Gastrocnemius medialis (tissue), 4 donors: ENCODE results near the gene KCNA10. TPM values are rescaled to one million over a fixed set of nuclear protein-coding genes. Genes with fewer than 3 reads are reported as not detected.

Experiments
- ATAC-seq, 2 donors: fragments of 150-250 bp; one replicate each; pipeline ENCODE4 v1.9.1; 2016
- DNase-seq, 2 donors: peaks; one replicate each; pipeline ENCODE4 v3.0.0-alpha.2; 2019
- H3K27ac ChIP-seq, 4 donors: fragments of 200-600 bp; sonication (generic); 1 replicate in 1 of 4; 2 replicates in 3 of 4; pipeline ENCODE4 v1.5.1; 2016 to 2018; ENCODE audit warnings: mild to moderate bottlenecking in 2 of 4, moderate library complexity in 1 of 4
- H3K27me3 ChIP-seq, 3 donors: fragments of 200-600 bp; sonication (generic) in 2 of 3; 1 replicate in 1 of 3; 2 replicates in 2 of 3; pipeline versions ENCODE4 v1.5.1 to v1.6.0; 2016 to 2019; ENCODE audit warnings: mild to moderate bottlenecking in 1 of 3, moderate library complexity in 1 of 3
- H3K36me3 ChIP-seq, 2 donors: fragments of 200-600 bp; sonication (generic) in 1 of 2; one replicate each; pipeline ENCODE4 v1.5.1; 2017 to 2018
- H3K4me1 ChIP-seq, 2 donors: fragments of 200-600 bp; sonication (generic) in 1 of 2; one replicate each; pipeline ENCODE4 v1.5.1; 2016 to 2017; ENCODE audit warnings: mild to moderate bottlenecking in 2 of 2
- H3K4me3 ChIP-seq, 4 donors: fragments of 200-600 bp; sonication (generic) in 3 of 4; 1 replicate in 1 of 4; 2 replicates in 3 of 4; pipeline ENCODE4 v1.5.1; 2016 to 2019; ENCODE audit warnings: mild to moderate bottlenecking in 2 of 4
- H3K9me3 ChIP-seq, 3 donors: fragments of 200-600 bp; sonication (generic) in 2 of 3; 1 replicate in 1 of 3; 2 replicates in 2 of 3; pipeline ENCODE4 v1.5.1; 2016 to 2019
- POLR2A ChIP-seq, 2 donors: fragments of 450-650 bp; IDR thresholded peaks; one replicate each; pipeline ENCODE4 v1.6.1; 2017; ENCODE audit warnings: antibody characterized with exemption in 2 of 2, mild to moderate bottlenecking in 2 of 2, moderate library complexity in 2 of 2
- in situ Hi-C, 4 donors: fragments of 200-750 bp; cut with MboI; loops; one replicate each; pipeline versions ENCODE4 v1.15.0 to v1.8.0; 2017; ENCODE audit warnings: low sequenced_read_pairs in 4 of 4
- intact Hi-C: fragments of 100-400 bp; cut with DNase I; formaldehyde crosslinking; loops from one replicate; pipeline ENCODE4 v1.15.1; 2023; ENCODE audit warnings: low total_unique reads
- total RNA-seq, 4 donors: library from RNA; depleted of rRNA; stranded (reverse); fragments of >200 nt; gene quantifications; one replicate each; pipeline versions ENCODE4 v1.1.0 to v1.2.3, GENCODE V29; 2016
- TF ChIP-seq, protein P1 (sequence below), 5 experiments: fragments of 450-650 bp in 3 of 5; fragments of 200-600 bp in 2 of 5; sonication (generic) in 2 of 5; IDR thresholded peaks in 4 of 5; conservative IDR thresholded peaks in 1 of 5; 1 replicate in 4 of 5; 2 replicates in 1 of 5; pipeline ENCODE4 v1.5.1; 2016 to 2019; ENCODE audit warnings: antibody characterized with exemption in 5 of 5, mild to moderate bottlenecking in 3 of 5, moderate library complexity in 3 of 5

Gene KCNA10
- total RNA-seq, 4 donors from 2014 or later, result not detected

DNA sequence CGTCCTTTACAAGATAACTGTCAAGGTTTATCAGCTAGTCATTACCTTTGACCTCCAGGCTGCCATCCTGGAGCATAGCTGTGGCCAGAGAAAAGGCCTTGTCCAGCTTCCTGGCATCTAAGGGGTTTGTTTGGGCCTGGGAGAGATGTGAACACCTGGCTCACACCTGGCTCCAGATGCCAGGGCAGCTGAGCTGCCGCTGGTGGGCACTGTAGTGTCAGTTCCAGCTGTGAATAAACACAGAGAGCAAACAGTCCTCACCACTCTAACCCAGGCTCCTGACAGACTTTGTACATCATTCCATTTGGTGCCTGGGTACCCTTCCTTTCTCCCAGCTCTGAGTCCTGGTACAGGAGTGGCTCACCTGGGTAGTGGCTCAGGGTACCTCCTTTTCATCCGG lies 14.3 kb upstream of the KCNA10 start:
- no peaks in the 10 kb centered on the region for H3K36me3 ChIP-seq
- H3K27ac ChIP-seq, result no peak overlapping the region
- in situ Hi-C loops, result no loop called here
- peaks cover 0 to 4% (median 0%) of the 10 kb centered on the region in 3 donors for H3K27me3 ChIP-seq
- H3K4me1 ChIP-seq, result no peaks in the 10 kb centered on the region
- H3K9me3 ChIP-seq, result no peaks in the 10 kb centered on the region
- H3K4me3 ChIP-seq, result no peak overlapping the region
- ATAC-seq, result no peak
- intact Hi-C loops, result no loop called here
- TF ChIP-seq, protein P1, sequence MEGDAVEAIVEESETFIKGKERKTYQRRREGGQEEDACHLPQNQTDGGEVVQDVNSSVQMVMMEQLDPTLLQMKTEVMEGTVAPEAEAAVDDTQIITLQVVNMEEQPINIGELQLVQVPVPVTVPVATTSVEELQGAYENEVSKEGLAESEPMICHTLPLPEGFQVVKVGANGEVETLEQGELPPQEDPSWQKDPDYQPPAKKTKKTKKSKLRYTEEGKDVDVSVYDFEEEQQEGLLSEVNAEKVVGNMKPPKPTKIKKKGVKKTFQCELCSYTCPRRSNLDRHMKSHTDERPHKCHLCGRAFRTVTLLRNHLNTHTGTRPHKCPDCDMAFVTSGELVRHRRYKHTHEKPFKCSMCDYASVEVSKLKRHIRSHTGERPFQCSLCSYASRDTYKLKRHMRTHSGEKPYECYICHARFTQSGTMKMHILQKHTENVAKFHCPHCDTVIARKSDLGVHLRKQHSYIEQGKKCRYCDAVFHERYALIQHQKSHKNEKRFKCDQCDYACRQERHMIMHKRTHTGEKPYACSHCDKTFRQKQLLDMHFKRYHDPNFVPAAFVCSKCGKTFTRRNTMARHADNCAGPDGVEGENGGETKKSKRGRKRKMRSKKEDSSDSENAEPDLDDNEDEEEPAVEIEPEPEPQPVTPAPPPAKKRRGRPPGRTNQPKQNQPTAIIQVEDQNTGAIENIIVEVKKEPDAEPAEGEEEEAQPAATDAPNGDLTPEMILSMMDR (IDR thresholded peaks at IDR 0.05 in 4 of 5, conservative IDR thresholded peaks at IDR 0.05 in 1 of 5), result no peak
- no peak for TF ChIP-seq POLR2A (IDR thresholded peaks at IDR 0.05)
- no peak for DNase-seq

DNA sequence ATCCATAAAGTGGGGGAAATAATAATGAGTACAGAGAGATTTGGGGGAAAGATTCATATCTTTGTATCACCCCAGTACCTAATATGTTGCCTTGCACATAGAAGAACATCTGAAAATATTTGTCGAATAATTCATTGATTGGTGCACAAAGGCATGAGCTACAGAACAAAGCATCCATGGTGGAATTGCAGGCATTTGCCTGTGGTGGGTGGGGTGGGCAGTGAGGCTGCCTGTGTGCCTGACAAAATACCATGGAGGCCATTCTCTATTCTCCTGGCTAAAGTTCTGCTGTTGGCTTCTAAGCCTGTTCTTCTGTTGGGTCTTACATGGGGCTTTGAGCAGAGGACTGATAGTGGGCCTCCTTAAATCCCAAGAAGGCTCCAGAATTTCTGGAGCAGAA lies 10.0 kb upstream of the KCNA10 start:
- in situ Hi-C loops (no loop called here), intact Hi-C loops (no loop called here)
- Histone ChIP-seq H3K27me3 (peaks cover 0 to 14% (median 0%) of the 10 kb centered on the region in 3 donors), H3K4me1 (peaks cover 0 to 3% of the 10 kb centered on the region in 2 donors), H3K27ac (no peak overlapping the region), H3K9me3 (no peaks in the 10 kb centered on the region), H3K4me3 (no peak overlapping the region), H3K36me3 (no peaks in the 10 kb centered on the region)
- ATAC-seq (no peak), DNase-seq (no peak)
- no peak for TF ChIP-seq POLR2A (IDR thresholded peaks at IDR 0.05)
- TF ChIP-seq, protein P1 (IDR thresholded peaks at IDR 0.05 in 4 of 5, conservative IDR thresholded peaks at IDR 0.05 in 1 of 5), result no peak

DNA sequence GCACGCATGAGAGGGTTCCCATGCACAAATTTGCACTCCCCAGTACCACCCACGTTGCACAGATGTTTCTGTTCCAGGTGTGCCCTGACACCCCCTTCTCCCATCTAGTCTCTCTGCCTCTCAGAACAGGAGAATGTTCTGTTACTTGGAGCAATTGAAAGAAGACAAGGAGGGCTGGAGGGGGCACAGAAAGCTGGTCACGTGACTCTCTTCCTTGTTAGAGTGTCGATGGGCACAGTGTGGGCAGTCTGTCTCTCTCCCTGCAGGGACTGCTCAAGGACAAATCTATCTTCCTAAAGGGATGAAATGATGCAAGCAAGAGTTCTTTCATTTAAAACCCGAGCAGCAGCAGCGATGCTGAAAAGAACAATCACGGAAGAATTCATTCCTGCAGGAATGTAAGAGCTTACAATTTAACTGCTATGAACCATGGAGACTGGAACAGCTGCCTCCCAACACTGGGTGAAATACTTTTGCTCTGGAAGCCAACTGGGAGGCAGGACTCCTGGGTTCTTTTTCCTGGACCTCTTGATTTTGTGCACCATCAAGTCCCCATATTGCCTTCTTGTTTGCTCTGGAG lies 7.3 kb upstream of the KCNA10 start:
- no peaks in the 10 kb centered on the region for H3K9me3 ChIP-seq
- TF ChIP-seq, protein P1 (IDR thresholded peaks at IDR 0.05 in 4 of 5, conservative IDR thresholded peaks at IDR 0.05 in 1 of 5), result no peak
- no peak for TF ChIP-seq POLR2A (IDR thresholded peaks at IDR 0.05)
- H3K36me3 ChIP-seq, result no peaks in the 10 kb centered on the region
- in situ Hi-C loops (no loop called here), intact Hi-C loops (no loop called here)
- H3K27ac ChIP-seq, result no peak overlapping the region
- DNase-seq (no peak), ATAC-seq (no peak)
- H3K27me3 ChIP-seq, result peaks cover 0 to 10% (median 0%) of the 10 kb centered on the region in 3 donors
- H3K4me1 ChIP-seq, result peaks cover 0 to 8% of the 10 kb centered on the region in 2 donors
- H3K4me3 ChIP-seq, result no peak overlapping the region

DNA sequence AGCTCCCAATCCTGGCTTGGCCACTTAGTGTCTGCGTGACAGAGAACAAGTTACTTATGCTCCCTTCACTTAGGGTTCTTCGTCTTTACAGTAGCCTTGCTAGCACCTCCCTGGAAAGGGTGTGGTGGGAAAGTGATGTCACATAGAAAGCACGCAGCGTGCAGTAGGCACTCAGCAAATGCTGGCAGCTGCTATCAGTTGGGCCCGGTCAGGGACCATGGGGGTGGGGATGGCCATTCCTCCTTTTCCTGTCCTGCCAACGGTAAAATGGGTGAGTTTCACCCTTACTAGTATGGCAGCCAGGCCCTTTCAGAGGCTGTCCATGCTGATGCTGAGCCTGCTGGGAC lies 6.2 kb upstream of the KCNA10 start:
- no peak for DNase-seq
- Histone ChIP-seq H3K36me3 (no peaks in the 10 kb centered on the region), H3K27me3 (peaks cover 0 to 10% (median 0%) of the 10 kb centered on the region in 3 donors), H3K27ac (no peak overlapping the region), H3K9me3 (no peaks in the 10 kb centered on the region), H3K4me3 (no peak overlapping the region), H3K4me1 (peaks cover 0 to 8% of the 10 kb centered on the region in 2 donors)
- no peak for TF ChIP-seq POLR2A (IDR thresholded peaks at IDR 0.05)
- TF ChIP-seq, protein P1 (IDR thresholded peaks at IDR 0.05 in 4 of 5, conservative IDR thresholded peaks at IDR 0.05 in 1 of 5), result no peak
- in situ Hi-C loops, result no loop called here
- ATAC-seq, result no peak
- intact Hi-C loops, result no loop called here
